LoVo (cell line): ENCODE measurements around the gene TMEFF2.
A peak's percentile ranks its signal among the peaks of the same experiment; 100 is the strongest.

Experiments
- DNase-seq: peaks from one replicate; pipeline ENCODE4 v3.0.0-alpha.2; 2016; ENCODE audit warnings: low spot score

The TMEFF2 gene

GRCh38 chr2:192194866-192195547 is at the start of gene TMEFF2:
TSS of gene TMEFF2 (minus strand) at chr2:192194933. CDS start at chr2:192194524, 409 bp downstream.
- DNase-seq = no peak

GRCh38 chr2:192243488-192243887 is 48.8 kb upstream of the TMEFF2 start:
- no peak for DNase-seq

GRCh38 chr2:192236136-192236535 is 41.4 kb upstream of the TMEFF2 start:
- no peak for DNase-seq

- no peak for DNase-seq
These were observed 36.2 kb upstream of the TMEFF2 start for GRCh38 chr2:192230889-192231453.

- no peak for DNase-seq
These were observed 34.0 kb upstream of the TMEFF2 start for GRCh38 chr2:192228685-192229084.

- no peak for DNase-seq
These were observed 24.2 kb upstream of the TMEFF2 start for GRCh38 chr2:192218970-192219369.

- DNase-seq = no peak
These were observed 23.6 kb upstream of the TMEFF2 start for GRCh38 chr2:192218377-192218776.

- DNase-seq = no peak
These were observed 21.6 kb upstream of the TMEFF2 start for GRCh38 chr2:192216336-192216735.

- DNase-seq = no peak
These were observed 20.6 kb upstream of the TMEFF2 start for GRCh38 chr2:192215096-192215877.

GRCh38 chr2:192208848-192209247 is 14.1 kb upstream of the TMEFF2 start:
- no peak for DNase-seq

GRCh38 chr2:192206399-192206798 is 11.7 kb upstream of the TMEFF2 start:
- DNase-seq = no peak

- no peak for DNase-seq
These were observed 9.1 kb upstream of the TMEFF2 start for GRCh38 chr2:192203876-192204275.

- no peak for DNase-seq
These were observed 7.6 kb upstream of the TMEFF2 start for GRCh38 chr2:192202373-192202772.

- DNase-seq = no peak
These were observed 6.4 kb upstream of the TMEFF2 start for GRCh38 chr2:192201116-192201515.

GRCh38 chr2:192197357-192197756 is 2.6 kb upstream of the TMEFF2 start:
- DNase-seq = no peak

GRCh38 chr2:192196421-192197194 is 1.9 kb upstream of the TMEFF2 start:
- DNase-seq = no peak

GRCh38 chr2:192195548-192196418 is 1.1 kb upstream of the TMEFF2 start:
- DNase-seq = no peak

- DNase-seq = no peak
These were observed 368 bp downstream of the TMEFF2 start for GRCh38 chr2:192194265-192194865.

GRCh38 chr2:192190474-192190873 is 4.3 kb downstream of the TMEFF2 start:
- DNase-seq = peak; percentile 30

- DNase-seq = no peak
These were observed 7.9 kb downstream of the TMEFF2 start for GRCh38 chr2:192186806-192187205.

- DNase-seq = no peak
These were observed 10.4 kb downstream of the TMEFF2 start for GRCh38 chr2:192184349-192184748.
